ENCODE measurements around the gene PPP2R5A. TPM values are rescaled to one million over a fixed set of nuclear protein-coding genes. Genes with fewer than 3 reads are reported as not detected.

Gene PPP2R5A
- total RNA-seq, 1 donor from 2014 or later, result 2.2 TPM

DNA sequence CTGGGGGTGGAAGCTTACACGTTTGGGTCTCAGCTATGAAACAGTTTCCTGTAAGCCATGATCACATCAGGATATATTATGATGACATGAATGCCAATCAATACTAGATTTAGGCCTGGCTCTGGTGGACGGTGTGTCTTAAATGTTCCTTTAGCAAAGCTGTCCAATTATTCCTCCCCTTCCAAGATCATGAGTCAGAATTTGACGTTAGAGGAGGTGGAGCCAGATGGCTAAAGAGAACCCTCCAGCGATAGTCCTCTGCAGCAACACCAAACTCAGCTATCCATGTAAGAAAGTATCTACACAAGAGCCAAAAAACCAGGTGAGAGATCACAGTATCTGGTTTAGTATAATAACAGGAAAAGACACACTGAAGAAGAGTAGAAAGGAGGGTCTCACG, 81.7 kb downstream of the PPP2R5A start:
- Mint-ChIP-seq H3K4me3 (ENCODE audit: unreplicated experiment) (no peak overlapping the region), H3K4me1 (ENCODE audit: low read depth, unreplicated experiment) (no peaks in the 10 kb centered on the region), H3K9me3 (ENCODE audit: unreplicated experiment) (peaks cover 1% of the 10 kb centered on the region), H3K36me3 (ENCODE audit: unreplicated experiment) (peaks cover 13% of the 10 kb centered on the region), H3K27me3 (ENCODE audit: unreplicated experiment) (no peaks in the 10 kb centered on the region), H3K27ac (ENCODE audit: unreplicated experiment) (no peak overlapping the region)
- no peak for DNase-seq
- TF ChIP-seq CTCF (IDR thresholded peaks at IDR 0.05; ENCODE audit: partially characterized antibody, unreplicated experiment), result no peak

DNA sequence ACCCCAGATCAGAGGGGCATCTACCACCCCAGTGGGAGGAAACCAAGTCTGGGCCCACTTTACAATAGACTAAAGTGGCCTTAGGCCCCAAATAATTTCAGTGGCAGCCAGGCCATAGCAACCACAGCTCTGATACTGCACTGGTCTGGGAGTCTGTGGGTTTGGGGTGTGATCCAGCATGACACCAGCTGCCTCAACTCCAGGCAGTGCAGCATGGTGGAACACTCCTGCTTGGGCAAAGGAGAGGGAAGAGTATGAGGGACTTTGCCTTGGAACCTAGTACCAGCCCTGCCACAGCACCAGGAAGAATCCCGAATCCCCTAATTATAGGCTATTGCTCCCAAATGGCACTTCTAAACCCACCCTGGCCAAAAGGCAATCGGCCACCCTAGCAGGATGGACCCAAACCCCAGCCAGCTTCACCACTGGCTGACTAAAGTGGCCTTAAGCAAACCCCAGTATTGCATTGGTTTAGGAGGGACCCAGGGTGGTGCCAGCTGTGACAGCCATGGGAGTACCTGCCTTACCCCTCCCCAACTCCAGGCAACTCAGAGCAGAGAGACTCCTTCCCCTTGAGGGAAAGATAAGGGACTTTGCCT, 82.4 kb downstream of the PPP2R5A start:
- no peak overlapping the region for H3K4me3 Mint-ChIP-seq (ENCODE audit: unreplicated experiment)
- no peak overlapping the region for H3K27ac Mint-ChIP-seq (ENCODE audit: unreplicated experiment)
- peaks cover 13% of the 10 kb centered on the region for H3K36me3 Mint-ChIP-seq (ENCODE audit: unreplicated experiment)

DNA sequence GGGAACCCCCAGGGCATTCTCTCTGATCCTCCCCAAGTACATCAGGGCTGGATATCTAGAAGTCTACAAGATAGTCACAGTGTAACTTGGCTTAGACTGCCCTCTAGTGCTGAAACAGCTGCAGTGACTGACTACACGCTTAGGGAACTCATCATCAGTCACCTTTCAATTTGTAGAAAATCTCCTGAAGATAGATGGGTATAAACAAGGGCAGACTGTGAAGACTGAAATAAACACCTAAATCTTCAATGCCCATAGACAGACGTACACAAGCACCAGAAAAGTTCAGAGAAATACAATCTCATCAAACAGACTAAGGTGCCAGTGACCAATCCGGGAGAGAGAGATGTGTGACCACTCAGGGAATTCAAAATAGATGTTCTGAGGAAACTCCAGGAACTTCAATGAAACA, 82.9 kb downstream of the PPP2R5A start:
- H3K9me3 Mint-ChIP-seq (ENCODE audit: unreplicated experiment), result peaks cover 1% of the 10 kb centered on the region

More for the DNA sequence above, 82.4 kb downstream of the PPP2R5A start:
- Mint-ChIP-seq H3K4me1 (ENCODE audit: low read depth, unreplicated experiment) (no peaks in the 10 kb centered on the region), H3K9me3 (ENCODE audit: unreplicated experiment) (peaks cover 1% of the 10 kb centered on the region), H3K27me3 (ENCODE audit: unreplicated experiment) (peaks cover 1% of the 10 kb centered on the region)
- no peak for DNase-seq
- no peak for TF ChIP-seq CTCF (IDR thresholded peaks at IDR 0.05; ENCODE audit: partially characterized antibody, unreplicated experiment)

GRCh38 chr1:212375986-212376385, 90.8 kb downstream of the PPP2R5A start:
- no peaks in the 10 kb centered on the region for H3K4me1 Mint-ChIP-seq (ENCODE audit: low read depth, unreplicated experiment)
- no peak overlapping the region for H3K4me3 Mint-ChIP-seq (ENCODE audit: unreplicated experiment)

More for the DNA sequence above, 82.9 kb downstream of the PPP2R5A start:
- no peak for DNase-seq
- Mint-ChIP-seq H3K27me3 (ENCODE audit: unreplicated experiment) (peaks cover 1% of the 10 kb centered on the region), H3K36me3 (ENCODE audit: unreplicated experiment) (peaks cover 17% of the 10 kb centered on the region), H3K27ac (ENCODE audit: unreplicated experiment) (no peak overlapping the region), H3K4me1 (ENCODE audit: low read depth, unreplicated experiment) (no peaks in the 10 kb centered on the region), H3K4me3 (ENCODE audit: unreplicated experiment) (no peak overlapping the region)
- TF ChIP-seq CTCF (IDR thresholded peaks at IDR 0.05; ENCODE audit: partially characterized antibody, unreplicated experiment), result peak; percentile 51

More at GRCh38 chr1:212375986-212376385, 90.8 kb downstream of the PPP2R5A start:
- no peak for DNase-seq
- Mint-ChIP-seq H3K9me3 (ENCODE audit: unreplicated experiment) (peaks cover 1% of the 10 kb centered on the region), H3K36me3 (ENCODE audit: unreplicated experiment) (peaks cover 13% of the 10 kb centered on the region), H3K27me3 (ENCODE audit: unreplicated experiment) (peaks cover 1% of the 10 kb centered on the region), H3K27ac (ENCODE audit: unreplicated experiment) (no peak overlapping the region)
- no peak for TF ChIP-seq CTCF (IDR thresholded peaks at IDR 0.05; ENCODE audit: partially characterized antibody, unreplicated experiment)

Data from glutamatergic neuron (in vitro differentiated cells).